HuH-7 (cell line): ENCODE data around the gene SMIM36.
"Not testable (repeated sequence)": the region's sequence is repeated elsewhere in the genome, so short reads cannot be mapped to it uniquely, and the experiment has no call there.

Source experiments
- DNase-seq: peaks from one replicate; pipeline ENCODE4 v3.0.0; 2011; ENCODE audit warnings: low spot score

Gene SMIM36

GRCh38 chr17:55454906-55455474 lies 56.3 kb downstream of the SMIM36 start:
- peak; percentile 48 for DNase-seq

GRCh38 chr17:55453839-55454557 lies 57.3 kb downstream of the SMIM36 start:
- no peak for DNase-seq

- DNase-seq = no peak
These were observed 59.0 kb downstream of the SMIM36 start for GRCh38 chr17:55452139-55452790.

- DNase-seq = no peak
These were observed 59.5 kb downstream of the SMIM36 start for GRCh38 chr17:55451758-55452138.

- DNase-seq = no peak
These were observed 60.0 kb downstream of the SMIM36 start for GRCh38 chr17:55451203-55451641.

- no peak for DNase-seq
These were observed 60.9 kb downstream of the SMIM36 start for GRCh38 chr17:55450232-55450825.

- DNase-seq = no peak
These were observed 62.6 kb downstream of the SMIM36 start for GRCh38 chr17:55448681-55449080.

- DNase-seq = peak; percentile 57
These were observed 64.6 kb downstream of the SMIM36 start for GRCh38 chr17:55446581-55447205.

- not testable (repeated sequence) for DNase-seq
These were observed 65.2 kb downstream of the SMIM36 start for GRCh38 chr17:55446004-55446403.

- DNase-seq = no peak
These were observed 66.5 kb downstream of the SMIM36 start for GRCh38 chr17:55444471-55445441.

GRCh38 chr17:55443904-55444303 lies 67.3 kb downstream of the SMIM36 start:
- DNase-seq = no peak

- DNase-seq = no peak
These were observed 68.1 kb downstream of the SMIM36 start for GRCh38 chr17:55442953-55443683.

- DNase-seq = no peak
These were observed 68.8 kb downstream of the SMIM36 start for GRCh38 chr17:55442462-55442861.

- no peak for DNase-seq
These were observed 69.7 kb downstream of the SMIM36 start for GRCh38 chr17:55441544-55441943.

GRCh38 chr17:55440391-55440790 lies 70.9 kb downstream of the SMIM36 start:
- DNase-seq = no peak

- no peak for DNase-seq
These were observed 74.1 kb downstream of the SMIM36 start for GRCh38 chr17:55437159-55437605.

GRCh38 chr17:55436224-55437158 lies 74.8 kb downstream of the SMIM36 start:
- no peak for DNase-seq

GRCh38 chr17:55435408-55435807 lies 75.8 kb downstream of the SMIM36 start:
- DNase-seq = no peak

GRCh38 chr17:55434721-55435120 lies 76.5 kb downstream of the SMIM36 start:
- no peak for DNase-seq
